ENCODE results near the gene PNPLA7.
"Not testable (repeated sequence)": the region's sequence is repeated elsewhere in the genome, so short reads cannot be mapped to it uniquely, and the experiment has no call there.

The PNPLA7 gene

GRCh38 chr9:137479892-137480685 lies 70.1 kb downstream of the PNPLA7 start:
- DNase-seq (ENCODE audit: low read depth in 2 of 2): no peak

GRCh38 chr9:137478962-137479861 lies 71.0 kb downstream of the PNPLA7 start:
- DNase-seq (ENCODE audit: low read depth in 2 of 2): no peak

- no peak for DNase-seq (ENCODE audit: low read depth in 2 of 2)
These were observed 71.6 kb downstream of the PNPLA7 start for GRCh38 chr9:137478613-137478961.

- DNase-seq (ENCODE audit: low read depth in 2 of 2): no peak
These were observed 72.2 kb downstream of the PNPLA7 start for GRCh38 chr9:137477778-137478612.

- no peak for DNase-seq (ENCODE audit: low read depth in 2 of 2)
These were observed 73.3 kb downstream of the PNPLA7 start for GRCh38 chr9:137476856-137477255.

GRCh38 chr9:137475666-137476065 lies 74.5 kb downstream of the PNPLA7 start:
- no peak for DNase-seq (ENCODE audit: low read depth in 2 of 2)

- DNase-seq (ENCODE audit: low read depth in 2 of 2): no peak
These were observed 75.9 kb downstream of the PNPLA7 start for GRCh38 chr9:137474271-137474670.

- no peak for DNase-seq (ENCODE audit: low read depth in 2 of 2)
These were observed 79.4 kb downstream of the PNPLA7 start for GRCh38 chr9:137470785-137471184.

GRCh38 chr9:137467896-137468295 lies 82.3 kb downstream of the PNPLA7 start:
- no peak for DNase-seq (ENCODE audit: low read depth in 2 of 2)

GRCh38 chr9:137467161-137467581 lies 83.0 kb downstream of the PNPLA7 start:
- no peak for DNase-seq (ENCODE audit: low read depth in 2 of 2)

- DNase-seq (ENCODE audit: low read depth in 2 of 2): not testable (repeated sequence)
These were observed 83.7 kb downstream of the PNPLA7 start for GRCh38 chr9:137466389-137467085.

- DNase-seq (ENCODE audit: low read depth in 2 of 2): no peak
These were observed 84.3 kb downstream of the PNPLA7 start for GRCh38 chr9:137465720-137466388.

- no peak for DNase-seq (ENCODE audit: low read depth in 2 of 2)
These were observed 85.0 kb downstream of the PNPLA7 start for GRCh38 chr9:137465000-137465719.

GRCh38 chr9:137464291-137464999 lies 85.8 kb downstream of the PNPLA7 start:
- no peak for DNase-seq (ENCODE audit: low read depth in 2 of 2)

- DNase-seq (ENCODE audit: low read depth in 2 of 2): no peak
These were observed 86.3 kb downstream of the PNPLA7 start for GRCh38 chr9:137463931-137464290.

GRCh38 chr9:137462986-137463930 lies 86.9 kb downstream of the PNPLA7 start:
- DNase-seq (ENCODE audit: low read depth in 2 of 2): no peak

GRCh38 chr9:137462396-137462985 lies 87.7 kb downstream of the PNPLA7 start:
- DNase-seq (ENCODE audit: low read depth in 2 of 2): no peak

All from stimulated activated CD4-positive, alpha-beta T cell treated with anti-CD3 and anti-CD28 coated beads, Interleukin-12 subunit alpha, Interleukin-12 subunit beta, amount 100 ng/mL, for 24 hours (primary cell).